ENCODE measurements around the gene FOXN3. TPM values are rescaled to one million over a fixed set of nuclear protein-coding genes. Genes with fewer than 3 reads are reported as not detected.

Gene FOXN3
- total RNA-seq, 1 experiment from 2014 or later, result 125 TPM

- WGBS (ENCODE audit: extremely low coverage, insufficient read length, low lambda C conversion rate), result no CpG with 5 or more reads among the region's 3 CpGs
- no peak for DNase-seq
- no peak overlapping the region for H3K4me3 Mint-ChIP-seq
- H2BK12ac ChIP-seq (ENCODE audit: insufficient read length, low read depth, low read length), result no peak overlapping the region
- H2BK120ac ChIP-seq (ENCODE audit: low read depth, low read length, poor library complexity, severe bottlenecking), result no peak overlapping the region
- no peak overlapping the region for H4K5ac ChIP-seq (ENCODE audit: insufficient read length, low read depth, low read length)
- no peaks in the 10 kb centered on the region for H4K20me1 ChIP-seq (ENCODE audit: control insufficient read depth, insufficient read depth, insufficient read length)
- no peak overlapping the region for H3K18ac ChIP-seq (ENCODE audit: insufficient read length, low read depth, low read length)
- H3K79me2 ChIP-seq (ENCODE audit: insufficient read depth, low read length), result peaks cover 3% of the 10 kb centered on the region
- H3K9me3 Mint-ChIP-seq, result no peaks in the 10 kb centered on the region; a peak in 2 of 5 replicates
- H3K56ac ChIP-seq (ENCODE audit: insufficient read length, low read depth, low read length), result no peak overlapping the region
- H2AFZ ChIP-seq (ENCODE audit: low read length), result no peak overlapping the region
- H3K4me1 Mint-ChIP-seq, result peaks cover 7 to 8% of the 10 kb centered on the region in 2 experiments; a peak in 2 of 4 replicates
- no peak overlapping the region for H3K9ac ChIP-seq (ENCODE audit: extremely low read depth, insufficient read length, low read length)
- H2BK5ac ChIP-seq (ENCODE audit: insufficient read length, low read length), result no peak overlapping the region
- no peak overlapping the region for H4K91ac ChIP-seq (ENCODE audit: insufficient read length, low read depth, low read length)
- H2BK15ac ChIP-seq (ENCODE audit: low read depth, low read length), result no peak overlapping the region
- H3K9me3 ChIP-seq (ENCODE audit: control insufficient read depth, low read depth, low read length), result no peaks in the 10 kb centered on the region
- no peak overlapping the region for H3T11ph ChIP-seq (ENCODE audit: low read length)
- H3K4ac ChIP-seq (ENCODE audit: low read depth, low read length), result no peak overlapping the region
- H3K36me3 Mint-ChIP-seq (ENCODE audit: insufficient read depth in 1 of 3, low read depth in 3 of 3), result peaks cover 7 to 29% (median 10%) of the 10 kb centered on the region in 3 experiments; a peak in 6 of 7 replicates
- H3K4me1 ChIP-seq (ENCODE audit: insufficient read depth, low read length), result no peaks in the 10 kb centered on the region
- no peaks in the 10 kb centered on the region for H3K27me3 ChIP-seq (ENCODE audit: insufficient read depth, low read length)
- H3K27ac ChIP-seq (ENCODE audit: insufficient read length, low read depth, low read length), result no peak overlapping the region
- H2AK5ac ChIP-seq (ENCODE audit: insufficient read length, low read length), result no peak overlapping the region
- no peak for TF ChIP-seq CTCF (conservative IDR thresholded peaks at IDR 0.05)
- no peak overlapping the region for H3K23ac ChIP-seq (ENCODE audit: insufficient read length, low read depth, low read length)
- H3K23me2 ChIP-seq (ENCODE audit: insufficient read length, low read depth, low read length, poor library complexity, severe bottlenecking), result no peaks in the 10 kb centered on the region
- H3K14ac ChIP-seq (ENCODE audit: insufficient read depth, low read length), result no peak overlapping the region
- no peak overlapping the region for H4K8ac ChIP-seq (replicated peaks; ENCODE audit: insufficient read length, low read depth, low read length)
- H3K4me2 ChIP-seq (ENCODE audit: insufficient read depth, insufficient read length, low read length), result no peak overlapping the region
- H3K27me3 Mint-ChIP-seq (ENCODE audit: low read depth), result no peaks in the 10 kb centered on the region; the same call in 1 of the 2 replicates
- H3K27ac Mint-ChIP-seq, result no peak overlapping the region
- no peaks in the 10 kb centered on the region for H3K79me1 ChIP-seq (ENCODE audit: insufficient read depth, low read depth, low read length, poor library complexity, severe bottlenecking)
- no peak overlapping the region for H2BK20ac ChIP-seq (ENCODE audit: low read depth, low read length, poor library complexity, severe bottlenecking)
These were observed 220.5 kb downstream of the FOXN3 start for GRCh38 chr14:89196545-89196944.
